PC-3 (cell line): ENCODE results near the gene ASCL5.

Experiments used
- CTCF ChIP-seq: fragments of 300-600 bp; sonication (generic); conservative IDR thresholded peaks from 2 replicates; pipeline ENCODE4 v1.5.1; 2017; ENCODE audit warnings: antibody characterized with exemption, low read depth, mild to moderate bottlenecking, low read length
- EZH2 ChIP-seq: fragments of 300-600 bp; sonication (generic); IDR thresholded peaks from one replicate; pipeline ENCODE4 v1.6.1; 2017; ENCODE audit warnings: antibody characterized with exemption, mild to moderate bottlenecking, low read length; ENCODE audit not compliant: unreplicated experiment

GRCh38 chr1:201131398-201131797, 4.4 kb upstream of the ASCL5 start:
- no peak for TF ChIP-seq CTCF
- no peak for TF ChIP-seq EZH2
